Lower lobe of right lung (tissue), 2 donors: ENCODE data around the gene FYN. TPM values are rescaled to one million over a fixed set of nuclear protein-coding genes. Genes with fewer than 3 reads are reported as not detected.
A peak's percentile ranks its signal among the peaks of the same experiment; 100 is the strongest.

Experiments
- ATAC-seq, 2 donors: fragments of 200-7000 bp; cut with Tn5 transposase; one replicate each; pipeline ENCODE4 v1.9.1; 2020 to 2022; ENCODE audit warnings: mild to moderate bottlenecking in 2 of 2, moderate library complexity in 2 of 2
- DNase-seq: peaks from one replicate; pipeline ENCODE4 v3.0.0-alpha.2; 2020
- H3K27ac ChIP-seq: fragments of 200-600 bp; one replicate; pipeline ENCODE4 v1.8.0; 2022
- H3K27me3 ChIP-seq: fragments of 200-600 bp; one replicate; pipeline ENCODE4 v1.8.0; 2022; ENCODE audit warnings: low read depth
- H3K36me3 ChIP-seq: fragments of 200-600 bp; one replicate; pipeline ENCODE4 v1.8.0; 2022; ENCODE audit warnings: mild to moderate bottlenecking
- H3K4me1 ChIP-seq: fragments of 200-600 bp; one replicate; pipeline ENCODE4 v1.8.0; 2022
- H3K4me3 ChIP-seq: fragments of 200-600 bp; one replicate; pipeline ENCODE4 v1.8.0; 2022; ENCODE audit warnings: mild to moderate bottlenecking
- H3K9me3 ChIP-seq: fragments of 200-600 bp; one replicate; pipeline ENCODE4 v1.8.0; 2022
- CTCF ChIP-seq: fragments of 200-600 bp; IDR thresholded peaks from one replicate; pipeline ENCODE4 v1.8.0; 2022; ENCODE audit warnings: antibody characterized with exemption, mild to moderate bottlenecking
- intact Hi-C: fragments of 100-400 bp; cut with DNase I; formaldehyde crosslinking; loops from one replicate; pipeline ENCODE4 v1.11.0; 2022
- total RNA-seq: library from RNA; stranded (reverse); fragmentation: NEBNext Ultra II Directional; extraction: Animal tissue kit (Norgen Biotek cat#: 25700); gene quantifications from one replicate; pipeline ENCODE4 v1.2.1, GENCODE V29; 2021
- donor health status: DM: no; HTN: yes; CAD: no; lungs with severe emphysema.

FYN gene
- total RNA-seq, 1 donor from 2014 or later, result 99.2 TPM

GRCh38 chr6:111662794-111663593 is 210.3 kb downstream of the FYN start:
- Histone ChIP-seq H3K9me3 (no peaks in the 10 kb centered on the region), H3K36me3 (peaks cover 10% of the 10 kb centered on the region), H3K4me1 (peaks cover 50% of the 10 kb centered on the region), H3K4me3 (no peak overlapping the region), H3K27me3 (no peaks in the 10 kb centered on the region), H3K27ac (peak overlapping the region; percentile 65)
- DNase-seq (no peak), ATAC-seq (peak; percentile 25 to 65)
- TF ChIP-seq CTCF, result no peak
- intact Hi-C loops, result no loop called here

GRCh38 chr6:111662072-111662793 is 211.0 kb downstream of the FYN start:
- Histone ChIP-seq H3K4me1 (peaks cover 49% of the 10 kb centered on the region), H3K27me3 (no peaks in the 10 kb centered on the region), H3K4me3 (no peak overlapping the region), H3K36me3 (peaks cover 10% of the 10 kb centered on the region), H3K9me3 (no peaks in the 10 kb centered on the region), H3K27ac (peak overlapping the region; percentile 65)
- intact Hi-C loops, result no loop called here
- DNase-seq (no peak), ATAC-seq (no peak)
- TF ChIP-seq CTCF, result no peak

- H3K27me3 ChIP-seq, result no peaks in the 10 kb centered on the region
- H3K4me3 ChIP-seq, result no peak overlapping the region
- peaks cover 47% of the 10 kb centered on the region for H3K4me1 ChIP-seq
- DNase-seq (peak; percentile 54), ATAC-seq (peak; percentile 39 to 45)
- TF ChIP-seq CTCF, result no peak
- intact Hi-C loops, result no loop called here
- H3K36me3 ChIP-seq, result peaks cover 10% of the 10 kb centered on the region
- no peak overlapping the region for H3K27ac ChIP-seq
- no peaks in the 10 kb centered on the region for H3K9me3 ChIP-seq
These were observed 211.7 kb downstream of the FYN start for GRCh38 chr6:111661541-111662061.

- Histone ChIP-seq H3K4me3 (no peak overlapping the region), H3K36me3 (peaks cover 10% of the 10 kb centered on the region), H3K9me3 (no peaks in the 10 kb centered on the region), H3K27ac (no peak overlapping the region), H3K4me1 (peaks cover 42% of the 10 kb centered on the region), H3K27me3 (no peaks in the 10 kb centered on the region)
- ATAC-seq (no peak), DNase-seq (no peak)
- no peak for TF ChIP-seq CTCF
- intact Hi-C loops, result no loop called here
These were observed 212.7 kb downstream of the FYN start for GRCh38 chr6:111660531-111660930.

- peaks cover 10% of the 10 kb centered on the region for H3K36me3 ChIP-seq
- DNase-seq (no peak), ATAC-seq (no peak)
- H3K27me3 ChIP-seq, result no peaks in the 10 kb centered on the region
- H3K4me1 ChIP-seq, result peaks cover 29% of the 10 kb centered on the region
- no peak for TF ChIP-seq CTCF
- H3K4me3 ChIP-seq, result no peak overlapping the region
- H3K9me3 ChIP-seq, result no peaks in the 10 kb centered on the region
- H3K27ac ChIP-seq, result peak overlapping the region; percentile 34
- intact Hi-C loops, result no loop called here
These were observed 214.6 kb downstream of the FYN start for GRCh38 chr6:111658462-111659154.
